Panc1 (cell line): Measurements from ENCODE around the gene OR10H1. TPM values are rescaled to one million over a fixed set of nuclear protein-coding genes. Genes with fewer than 3 reads are reported as not detected.

ENCODE experiments used
- ATAC-seq: fragments of 200-7000 bp; cut with Tn5 transposase; 2 replicates; pipeline ENCODE4 v1.9.1; 2020; ENCODE audit warnings: mild to moderate bottlenecking, moderate library complexity
- BruUV-seq: library from RNA; stranded (reverse); fragments of 400-500 nt; replicated peaks from 2 replicates; lab custom pipeline; 2021; lab: Mats Ljungman, UMichigan
- CTCF ChIA-PET: fragments of 300-600 bp; sonication (Branson Sonifier 250); formaldehyde crosslinking; loops from one replicate; lab custom pipeline; 2022; ENCODE audit warnings: antibody characterized with exemption; lab: Charles Lee
- POLR2A ChIA-PET: fragments of 300-600 bp; sonication (Branson Sonifier 250); formaldehyde crosslinking; loops from one replicate; lab custom pipeline; 2022; ENCODE audit warnings: antibody characterized with exemption; lab: Charles Lee
- DNase-seq: peaks from one replicate; pipeline ENCODE4 v3.0.0-alpha.2; 2010; ENCODE audit warnings: low read depth, low spot score
- H3K27ac ChIP-seq: 2 replicates; pipeline ENCODE4 v1.5.1; 2011; ENCODE audit warnings: mild to moderate bottlenecking, low read length, inconsistent platforms
- H3K27me3 ChIP-seq: fragments of 200-500 bp; sonication (Bioruptor generic); 2 replicates; pipeline ENCODE4 v1.6.0; 2014; ENCODE audit warnings: low read length, inconsistent platforms; ENCODE audit not compliant: control insufficient read depth, insufficient read depth
- H3K36me3 ChIP-seq: fragments of 200-500 bp; sonication (Bioruptor generic); 2 replicates; pipeline ENCODE4 v1.5.1; 2014; ENCODE audit warnings: inconsistent platforms, mild to moderate bottlenecking, low read length, moderate library complexity; ENCODE audit not compliant: control insufficient read depth, insufficient read depth
- H3K4me1 ChIP-seq: 2 replicates; pipeline ENCODE4 v1.5.1; 2011; ENCODE audit warnings: inconsistent platforms, mild to moderate bottlenecking, low read length, moderate library complexity; ENCODE audit not compliant: control insufficient read depth, insufficient read depth
- H3K4me3 ChIP-seq, 2 experiments: 2 replicates each; pipeline ENCODE4 v1.5.1; 2011 to 2012; ENCODE audit warnings: low read depth in 2 of 2, low read length in 2 of 2, mild to moderate bottlenecking in 2 of 2, inconsistent platforms in 1 of 2, moderate library complexity in 1 of 2
- H3K9me3 ChIP-seq: fragments of 200-500 bp; sonication (Bioruptor generic); 2 replicates; pipeline ENCODE4 v1.5.1; 2014; ENCODE audit warnings: low read depth, mild to moderate bottlenecking, inconsistent platforms, low read length, moderate library complexity; ENCODE audit not compliant: control insufficient read depth, insufficient read depth
- CTCF ChIP-seq: fragments of 450-650 bp; IDR thresholded peaks from 2 replicates; pipeline ENCODE4 v1.5.1; 2017; ENCODE audit warnings: mild to moderate bottlenecking
- POLR2AphosphoS5 ChIP-seq: IDR thresholded peaks from 2 replicates; pipeline ENCODE4 v1.6.1; 2012; ENCODE audit warnings: mild to moderate bottlenecking, low read depth, low read length, moderate library complexity
- SIN3A ChIP-seq: IDR thresholded peaks from 2 replicates; pipeline ENCODE4 v1.6.1; 2012; ENCODE audit warnings: low read depth, mild to moderate bottlenecking, low read length, moderate library complexity, borderline replicate concordance; ENCODE audit not compliant: insufficient read depth
- TCF7L2 ChIP-seq: IDR thresholded peaks from 2 replicates; pipeline ENCODE4 v1.6.1; 2011; ENCODE audit warnings: mild to moderate bottlenecking, low read depth, low read length, inconsistent platforms
- in situ Hi-C: cut with HindIII; loops from 2 replicates; pipeline ENCODE4 v1.10.0; 2016; ENCODE audit warnings: low sequenced_read_pairs, low pct_unique_long_range_greater_than_20kb
- intact Hi-C: fragments of 100-400 bp; cut with micrococcal nuclease; formaldehyde crosslinking; loops from one replicate; pipeline ENCODE4 v1.10.0; 2022; ENCODE audit not compliant: unreplicated experiment
- total RNA-seq: library from RNA; stranded (reverse); gene quantifications from one replicate; pipeline ENCODE4 v1.2.1, GENCODE V29; 2021; ENCODE audit not compliant: unreplicated experiment
- TF ChIP-seq, protein P1 (sequence below), 2 experiments: IDR thresholded peaks; 2 replicates each; pipeline ENCODE4 v1.6.1; 2011 to 2012; ENCODE audit warnings: low read depth in 2 of 2, control low read depth in 1 of 2, low read length in 1 of 2, mild to moderate bottlenecking in 1 of 2, moderate library complexity in 1 of 2; ENCODE audit not compliant: insufficient read depth in 1 of 2

The OR10H1 gene
- total RNA-seq, 1 experiment from 2014 or later = not detected

DNA sequence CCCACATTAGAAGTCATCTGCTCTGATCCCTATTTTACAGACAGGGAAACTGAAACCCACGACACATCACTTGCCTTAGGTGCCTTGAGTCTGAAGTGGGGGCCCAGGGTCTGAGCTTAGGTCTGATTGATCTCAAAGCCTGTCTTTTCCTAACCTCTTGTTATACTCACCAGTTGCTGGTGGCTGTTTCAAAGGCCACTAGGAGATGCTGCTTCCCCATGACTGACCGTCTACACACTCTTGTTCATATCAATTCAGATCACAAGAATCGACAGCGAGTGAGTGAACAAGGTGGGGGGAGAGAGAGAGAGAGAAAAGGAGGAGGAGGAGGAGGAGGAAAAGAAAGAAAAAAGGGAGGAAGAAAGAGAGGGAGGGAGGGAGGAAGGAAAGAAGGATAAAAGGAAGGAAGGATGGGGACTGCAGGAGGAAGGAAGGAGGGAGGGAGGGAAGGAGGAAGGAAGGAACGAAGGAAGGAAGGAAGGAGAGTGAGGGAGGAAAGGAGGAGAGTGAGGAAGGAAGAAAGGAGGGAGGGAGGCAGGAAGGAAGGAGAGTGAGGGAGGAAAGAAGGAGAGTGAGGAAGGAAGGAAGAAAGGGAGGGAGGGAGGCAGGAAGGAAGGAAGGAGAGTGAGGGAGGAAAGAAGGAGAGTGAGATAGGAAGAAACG is 3.3 kb downstream of the OR10H1 start:
- Histone ChIP-seq H3K9me3 (no peaks in the 10 kb centered on the region), H3K36me3 (no peaks in the 10 kb centered on the region), H3K4me1 (no peaks in the 10 kb centered on the region), H3K27me3 (no peaks in the 10 kb centered on the region; the same call in 1 of the 2 replicates), H3K27ac (no peak overlapping the region), H3K4me3 (no peak overlapping the region)
- TF ChIP-seq SIN3A = no peak
- ATAC-seq = no peak
- CTCF ChIA-PET = no interaction called here
- intact Hi-C loops = no loop called here
- no peak for DNase-seq
- BruUV-seq = no TSS peak
- POLR2A ChIA-PET = no interaction called here
- in situ Hi-C loops = no loop called here

DNA sequence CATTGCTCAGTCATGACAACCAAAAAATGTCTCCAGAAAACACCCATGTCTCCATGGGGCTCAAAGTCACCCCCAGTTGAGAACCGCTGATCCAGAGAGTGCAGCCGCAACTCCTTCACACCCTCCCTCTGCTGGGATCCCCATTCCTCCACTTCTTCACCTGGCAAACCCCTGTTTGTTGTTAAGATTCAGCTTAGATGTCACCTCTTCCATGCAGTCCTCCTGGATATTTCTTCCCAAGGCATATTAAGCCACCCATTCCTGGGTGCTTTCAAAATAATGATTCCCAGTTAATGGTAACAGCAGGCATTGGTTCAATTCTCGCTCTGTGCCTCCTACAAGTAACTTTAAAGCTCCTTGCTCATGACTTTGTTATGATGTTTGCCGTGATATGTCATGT is 4.0 kb downstream of the OR10H1 start:
- ATAC-seq = no peak
- TF ChIP-seq SIN3A (no peak), POLR2AphosphoS5 (no peak), CTCF (no peak), TCF7L2 (no peak)
- TF ChIP-seq, protein P1, sequence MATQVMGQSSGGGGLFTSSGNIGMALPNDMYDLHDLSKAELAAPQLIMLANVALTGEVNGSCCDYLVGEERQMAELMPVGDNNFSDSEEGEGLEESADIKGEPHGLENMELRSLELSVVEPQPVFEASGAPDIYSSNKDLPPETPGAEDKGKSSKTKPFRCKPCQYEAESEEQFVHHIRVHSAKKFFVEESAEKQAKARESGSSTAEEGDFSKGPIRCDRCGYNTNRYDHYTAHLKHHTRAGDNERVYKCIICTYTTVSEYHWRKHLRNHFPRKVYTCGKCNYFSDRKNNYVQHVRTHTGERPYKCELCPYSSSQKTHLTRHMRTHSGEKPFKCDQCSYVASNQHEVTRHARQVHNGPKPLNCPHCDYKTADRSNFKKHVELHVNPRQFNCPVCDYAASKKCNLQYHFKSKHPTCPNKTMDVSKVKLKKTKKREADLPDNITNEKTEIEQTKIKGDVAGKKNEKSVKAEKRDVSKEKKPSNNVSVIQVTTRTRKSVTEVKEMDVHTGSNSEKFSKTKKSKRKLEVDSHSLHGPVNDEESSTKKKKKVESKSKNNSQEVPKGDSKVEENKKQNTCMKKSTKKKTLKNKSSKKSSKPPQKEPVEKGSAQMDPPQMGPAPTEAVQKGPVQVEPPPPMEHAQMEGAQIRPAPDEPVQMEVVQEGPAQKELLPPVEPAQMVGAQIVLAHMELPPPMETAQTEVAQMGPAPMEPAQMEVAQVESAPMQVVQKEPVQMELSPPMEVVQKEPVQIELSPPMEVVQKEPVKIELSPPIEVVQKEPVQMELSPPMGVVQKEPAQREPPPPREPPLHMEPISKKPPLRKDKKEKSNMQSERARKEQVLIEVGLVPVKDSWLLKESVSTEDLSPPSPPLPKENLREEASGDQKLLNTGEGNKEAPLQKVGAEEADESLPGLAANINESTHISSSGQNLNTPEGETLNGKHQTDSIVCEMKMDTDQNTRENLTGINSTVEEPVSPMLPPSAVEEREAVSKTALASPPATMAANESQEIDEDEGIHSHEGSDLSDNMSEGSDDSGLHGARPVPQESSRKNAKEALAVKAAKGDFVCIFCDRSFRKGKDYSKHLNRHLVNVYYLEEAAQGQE (IDR thresholded peaks at IDR 0.05; ENCODE audit: insufficient read depth in 1 of 2, low read depth in 2 of 2, low read length in 1 of 2) = no peak

DNA sequence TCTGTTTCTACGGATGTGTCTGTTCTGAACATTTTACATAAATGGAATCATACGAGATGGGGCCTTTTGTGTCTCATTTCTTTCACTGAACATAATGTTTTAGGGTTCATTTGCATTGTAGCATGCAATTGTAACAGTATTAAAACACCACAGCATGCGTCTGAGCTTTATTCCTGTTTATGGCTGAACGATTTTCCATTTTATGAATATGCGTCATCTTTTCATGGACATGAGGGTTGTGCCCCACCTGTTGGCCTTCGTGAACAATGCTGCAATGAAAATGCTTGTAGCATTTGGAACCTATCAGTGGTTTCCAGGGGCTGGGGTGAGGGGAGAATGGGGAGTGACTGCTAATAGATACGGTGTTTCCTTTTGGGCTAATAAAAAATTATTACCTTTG is 5.1 kb downstream of the OR10H1 start:
- ATAC-seq = no peak
- TF ChIP-seq TCF7L2 = no peak
- TF ChIP-seq CTCF = peak; percentile 29; the same call in 1 of the 2 replicates
- no peak for TF ChIP-seq POLR2AphosphoS5
- TF ChIP-seq, protein P1 (IDR thresholded peaks at IDR 0.05; ENCODE audit: insufficient read depth in 1 of 2, low read depth in 2 of 2, low read length in 1 of 2) = no peak
- TF ChIP-seq SIN3A = no peak
- DNase-seq = no peak
- H3K27ac ChIP-seq = no peak overlapping the region
- BruUV-seq = no TSS peak
- H3K4me3 ChIP-seq = no peak overlapping the region
- no peaks in the 10 kb centered on the region; the same call in 1 of the 2 replicates for H3K27me3 ChIP-seq
- in situ Hi-C loops (no loop called here), intact Hi-C loops (no loop called here)
- H3K9me3 ChIP-seq = no peaks in the 10 kb centered on the region
- no peaks in the 10 kb centered on the region for H3K36me3 ChIP-seq
- CTCF ChIA-PET = no interaction called here
- POLR2A ChIA-PET = no interaction called here
- H3K4me1 ChIP-seq = no peaks in the 10 kb centered on the region

More for the DNA sequence above, 4.0 kb downstream of the OR10H1 start:
- no peak for DNase-seq
- no peaks in the 10 kb centered on the region for H3K9me3 ChIP-seq
- H3K27ac ChIP-seq = no peak overlapping the region
- no peaks in the 10 kb centered on the region for H3K4me1 ChIP-seq
- intact Hi-C loops = no loop called here
- in situ Hi-C loops = no loop called here
- H3K4me3 ChIP-seq = no peak overlapping the region
- no TSS peak for BruUV-seq
- ChIA-PET CTCF (no interaction called here), POLR2A (no interaction called here)
- H3K27me3 ChIP-seq = no peaks in the 10 kb centered on the region; the same call in 1 of the 2 replicates
- no peaks in the 10 kb centered on the region for H3K36me3 ChIP-seq
